Subcutaneous adipose tissue (tissue), 4 donors: ENCODE data around the gene ANP32A. TPM values are rescaled to one million over a fixed set of nuclear protein-coding genes. Genes with fewer than 3 reads are reported as not detected.

Source experiments
- total RNA-seq, 4 donors: library from RNA; depleted of rRNA; stranded (reverse); fragments of >200 nt; gene quantifications; one replicate each; pipeline ENCODE4 v1.1.0, GENCODE V29; 2016
- TF ChIP-seq, protein P1 (sequence below): fragments of 450-650 bp; IDR thresholded peaks from one replicate; pipeline ENCODE4 v1.5.1; 2016; ENCODE audit warnings: low read depth, mild to moderate bottlenecking, control low read depth, antibody characterized with exemption, moderate library complexity

The ANP32A gene
- total RNA-seq, 4 donors from 2014 or later = 55.9 to 88.2 (median 66.2) TPM

- TF ChIP-seq, protein P1, sequence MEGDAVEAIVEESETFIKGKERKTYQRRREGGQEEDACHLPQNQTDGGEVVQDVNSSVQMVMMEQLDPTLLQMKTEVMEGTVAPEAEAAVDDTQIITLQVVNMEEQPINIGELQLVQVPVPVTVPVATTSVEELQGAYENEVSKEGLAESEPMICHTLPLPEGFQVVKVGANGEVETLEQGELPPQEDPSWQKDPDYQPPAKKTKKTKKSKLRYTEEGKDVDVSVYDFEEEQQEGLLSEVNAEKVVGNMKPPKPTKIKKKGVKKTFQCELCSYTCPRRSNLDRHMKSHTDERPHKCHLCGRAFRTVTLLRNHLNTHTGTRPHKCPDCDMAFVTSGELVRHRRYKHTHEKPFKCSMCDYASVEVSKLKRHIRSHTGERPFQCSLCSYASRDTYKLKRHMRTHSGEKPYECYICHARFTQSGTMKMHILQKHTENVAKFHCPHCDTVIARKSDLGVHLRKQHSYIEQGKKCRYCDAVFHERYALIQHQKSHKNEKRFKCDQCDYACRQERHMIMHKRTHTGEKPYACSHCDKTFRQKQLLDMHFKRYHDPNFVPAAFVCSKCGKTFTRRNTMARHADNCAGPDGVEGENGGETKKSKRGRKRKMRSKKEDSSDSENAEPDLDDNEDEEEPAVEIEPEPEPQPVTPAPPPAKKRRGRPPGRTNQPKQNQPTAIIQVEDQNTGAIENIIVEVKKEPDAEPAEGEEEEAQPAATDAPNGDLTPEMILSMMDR = no peak
Observed at GRCh38 chr15:68802373-68802772, 18.3 kb downstream of the ANP32A start.

GRCh38 chr15:68801572-68802148, 19.0 kb downstream of the ANP32A start:
- TF ChIP-seq, protein P1 = no peak

DNA sequence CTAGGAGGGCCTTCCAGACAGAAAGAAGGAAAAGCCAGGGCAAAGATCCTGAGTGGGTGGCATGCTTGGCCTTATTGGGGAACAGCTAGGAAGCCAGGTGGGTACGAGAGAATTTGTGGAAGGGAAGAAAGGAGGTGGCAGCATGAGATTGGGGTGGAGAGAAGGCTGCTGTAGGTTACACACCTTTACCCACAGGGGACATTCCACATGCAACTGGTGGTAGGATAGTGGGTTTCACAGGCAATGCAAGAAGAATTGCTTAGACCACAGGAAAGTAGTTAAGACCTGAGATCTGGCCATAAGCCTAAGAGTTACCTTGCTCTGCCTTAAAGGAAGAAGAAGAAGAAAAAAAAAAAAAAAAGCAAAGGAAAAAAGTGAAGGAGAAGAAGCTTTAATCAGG, 19.8 kb downstream of the ANP32A start:
- TF ChIP-seq, protein P1 = no peak

DNA sequence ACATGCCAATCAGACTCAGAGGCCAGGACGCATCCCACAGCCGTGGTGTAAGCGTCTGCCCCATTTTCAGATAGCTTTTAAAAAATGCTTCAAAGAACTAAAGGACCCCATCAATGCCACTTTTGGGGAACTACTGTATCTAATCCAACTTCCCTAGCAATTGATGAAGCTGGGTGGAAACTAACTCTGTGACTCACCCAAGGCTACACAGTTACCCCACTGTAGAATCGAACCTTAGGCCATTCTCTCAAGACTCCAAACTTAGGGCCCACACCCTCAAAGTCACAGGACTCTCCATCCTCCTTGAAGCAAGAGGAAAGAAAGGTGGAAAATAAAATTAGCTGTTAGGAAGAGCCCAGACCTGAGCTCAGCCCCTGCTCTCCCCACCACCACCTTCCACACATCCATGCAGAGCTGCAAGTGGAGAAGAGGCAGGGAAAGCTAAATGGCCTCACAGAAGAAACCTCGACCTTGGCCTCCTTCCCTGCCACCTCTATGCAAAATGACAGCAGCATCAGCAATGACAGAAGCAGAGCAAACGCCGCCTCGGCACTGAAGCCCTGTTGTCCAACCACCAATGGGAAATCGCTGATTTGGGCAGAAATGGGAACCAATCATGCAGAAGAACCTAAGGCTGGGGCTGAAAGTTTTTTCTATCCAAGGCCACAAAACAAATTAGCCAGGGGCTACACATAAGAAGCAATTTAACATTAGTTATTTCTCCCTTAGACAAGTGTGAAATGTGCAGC, 22.2 kb downstream of the ANP32A start:
- TF ChIP-seq, protein P1 = no peak

GRCh38 chr15:68797599-68798345, 22.9 kb downstream of the ANP32A start:
- TF ChIP-seq, protein P1 = no peak

- TF ChIP-seq, protein P1 = no peak
Observed at GRCh38 chr15:68797191-68797590, 23.5 kb downstream of the ANP32A start.

- TF ChIP-seq, protein P1 = no peak
Observed at GRCh38 chr15:68796576-68796975, 24.1 kb downstream of the ANP32A start.
